SK-N-SH (cell line): ENCODE results near the gene PSD2.

Source experiments
- CTCF ChIP-seq: fragments of 200-600 bp; sonication (generic); IDR thresholded peaks from 2 replicates; pipeline ENCODE4 v1.6.1; 2017; ENCODE audit warnings: antibody characterized with exemption, mild to moderate bottlenecking, moderate library complexity
- GABPA ChIP-seq: IDR thresholded peaks from 2 replicates; pipeline ENCODE4 v1.4.0; 2012; ENCODE audit warnings: low read depth, mild to moderate bottlenecking
- JUND ChIP-seq: IDR thresholded peaks from 2 replicates; pipeline ENCODE4 v1.4.0; 2012
- NFIC ChIP-seq: IDR thresholded peaks from 2 replicates; pipeline ENCODE4 v1.4.0; 2012; ENCODE audit warnings: borderline replicate concordance
- RCOR1 ChIP-seq: fragments of 150-350 bp; IDR thresholded peaks from 2 replicates; pipeline ENCODE4 v1.6.1; 2017; ENCODE audit warnings: antibody characterized with exemption, low read length

- no peak for TF ChIP-seq RCOR1
- TF ChIP-seq CTCF: no peak
- TF ChIP-seq GABPA: no peak
- no peak for TF ChIP-seq JUND
- no peak for TF ChIP-seq NFIC
Observed at GRCh38 chr5:139864716-139865483, 69.3 kb downstream of the PSD2 start.
